HS-27A (cell line): ENCODE data around the gene ZC3H7B.
A peak's percentile ranks its signal among the peaks of the same experiment; 100 is the strongest.
"Not testable (repeated sequence)": the region's sequence is repeated elsewhere in the genome, so short reads cannot be mapped to it uniquely, and the experiment has no call there.

Source experiments
- DNase-seq: peaks from one replicate; pipeline ENCODE4 v3.0.0-alpha.2; 2012; ENCODE audit warnings: low read depth, missing footprints

ZC3H7B gene, protein sequence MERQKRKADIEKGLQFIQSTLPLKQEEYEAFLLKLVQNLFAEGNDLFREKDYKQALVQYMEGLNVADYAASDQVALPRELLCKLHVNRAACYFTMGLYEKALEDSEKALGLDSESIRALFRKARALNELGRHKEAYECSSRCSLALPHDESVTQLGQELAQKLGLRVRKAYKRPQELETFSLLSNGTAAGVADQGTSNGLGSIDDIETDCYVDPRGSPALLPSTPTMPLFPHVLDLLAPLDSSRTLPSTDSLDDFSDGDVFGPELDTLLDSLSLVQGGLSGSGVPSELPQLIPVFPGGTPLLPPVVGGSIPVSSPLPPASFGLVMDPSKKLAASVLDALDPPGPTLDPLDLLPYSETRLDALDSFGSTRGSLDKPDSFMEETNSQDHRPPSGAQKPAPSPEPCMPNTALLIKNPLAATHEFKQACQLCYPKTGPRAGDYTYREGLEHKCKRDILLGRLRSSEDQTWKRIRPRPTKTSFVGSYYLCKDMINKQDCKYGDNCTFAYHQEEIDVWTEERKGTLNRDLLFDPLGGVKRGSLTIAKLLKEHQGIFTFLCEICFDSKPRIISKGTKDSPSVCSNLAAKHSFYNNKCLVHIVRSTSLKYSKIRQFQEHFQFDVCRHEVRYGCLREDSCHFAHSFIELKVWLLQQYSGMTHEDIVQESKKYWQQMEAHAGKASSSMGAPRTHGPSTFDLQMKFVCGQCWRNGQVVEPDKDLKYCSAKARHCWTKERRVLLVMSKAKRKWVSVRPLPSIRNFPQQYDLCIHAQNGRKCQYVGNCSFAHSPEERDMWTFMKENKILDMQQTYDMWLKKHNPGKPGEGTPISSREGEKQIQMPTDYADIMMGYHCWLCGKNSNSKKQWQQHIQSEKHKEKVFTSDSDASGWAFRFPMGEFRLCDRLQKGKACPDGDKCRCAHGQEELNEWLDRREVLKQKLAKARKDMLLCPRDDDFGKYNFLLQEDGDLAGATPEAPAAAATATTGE

DNA sequence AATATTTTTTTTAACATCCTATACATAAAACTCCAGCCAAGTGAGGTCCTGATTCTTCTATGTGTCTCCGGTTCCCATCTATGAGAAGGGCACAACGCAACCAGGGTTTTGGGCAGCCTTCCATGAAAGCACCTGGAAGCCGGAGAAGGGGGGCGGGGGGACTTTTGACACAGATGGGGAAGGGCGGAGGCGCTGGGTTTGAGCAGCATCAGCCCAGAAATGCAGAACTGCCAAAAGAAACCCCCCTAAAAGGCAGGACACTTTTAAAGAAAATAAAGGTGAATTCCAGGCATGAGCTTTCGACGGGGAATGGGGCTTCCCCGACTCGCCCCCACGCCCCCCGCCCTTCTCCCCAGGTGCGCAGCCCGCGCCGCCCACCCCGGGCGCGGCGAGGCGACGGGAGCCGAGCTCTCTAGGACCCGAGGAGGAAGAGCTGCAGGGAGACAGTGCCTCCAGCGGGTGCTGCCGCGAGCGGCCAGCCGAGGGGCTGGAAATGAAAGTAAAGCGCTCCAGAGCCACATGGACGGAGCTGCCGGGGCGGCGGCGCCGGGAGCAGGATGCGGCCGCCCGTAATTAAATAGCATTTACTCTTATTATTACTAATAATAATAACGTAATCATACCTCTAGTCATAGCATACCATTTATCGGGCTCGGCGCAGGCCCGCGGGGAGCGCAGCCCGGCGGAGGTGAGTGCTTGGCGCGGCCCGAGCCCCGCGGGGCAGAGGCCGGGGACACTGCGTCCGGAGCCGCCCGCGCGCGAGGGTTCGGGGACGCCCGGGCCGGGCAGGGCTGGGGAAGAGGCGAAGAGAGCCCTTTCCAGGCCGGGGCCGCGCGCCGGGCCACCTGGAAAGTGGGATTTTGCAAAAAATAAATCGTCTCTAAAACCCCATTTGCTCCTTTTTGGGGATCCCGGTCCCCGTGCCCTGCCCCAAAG, at the start of gene ZC3H7B:
ZC3H7B (plus strand) TSS at position 441 of the 936 bp plus-strand sequence. CDS start 19,136 bp downstream, outside the sequence.
- peak; percentile 48 for DNase-seq

DNA sequence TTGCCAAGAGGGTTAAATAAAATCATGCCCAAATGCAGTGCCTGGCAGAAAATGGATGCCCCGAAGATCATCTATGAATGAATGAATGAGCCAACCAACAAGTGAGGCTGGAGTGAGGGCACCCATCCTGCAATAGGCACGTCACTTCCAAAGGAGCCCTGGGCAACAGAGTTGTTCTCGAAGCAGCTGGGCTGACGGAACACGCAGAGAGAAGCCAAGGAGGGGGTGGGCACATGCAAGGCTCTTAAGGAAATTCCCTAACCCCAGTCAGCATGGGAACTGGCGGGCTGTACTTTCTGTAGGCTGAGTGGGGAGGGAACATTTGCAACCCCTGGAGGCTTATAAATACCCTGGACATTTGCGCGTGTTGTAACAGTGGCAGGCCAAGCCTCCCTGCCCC, 49.0 kb upstream of the ZC3H7B start:
- DNase-seq: no peak

DNA sequence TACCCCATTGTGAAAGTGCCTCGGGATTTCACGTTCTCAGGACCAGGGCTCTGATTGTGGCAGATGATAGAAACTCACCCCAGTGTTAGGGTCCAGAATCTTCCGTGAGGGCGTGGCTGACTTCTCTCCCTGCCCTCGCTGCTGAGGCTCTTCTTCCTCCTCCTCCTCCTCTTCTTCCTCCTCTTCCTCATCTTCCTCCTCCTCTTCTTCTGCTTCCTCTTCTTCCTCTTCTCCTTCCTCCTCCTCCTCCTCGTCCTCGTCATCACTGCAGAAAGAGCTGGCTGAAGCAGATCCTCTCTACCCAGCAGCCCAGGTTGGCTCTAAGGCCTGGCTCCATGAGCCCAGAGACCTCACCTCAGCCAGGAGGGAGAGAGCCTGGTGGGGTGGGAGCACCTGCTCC, 47.1 kb upstream of the ZC3H7B start:
- DNase-seq: no peak

DNA sequence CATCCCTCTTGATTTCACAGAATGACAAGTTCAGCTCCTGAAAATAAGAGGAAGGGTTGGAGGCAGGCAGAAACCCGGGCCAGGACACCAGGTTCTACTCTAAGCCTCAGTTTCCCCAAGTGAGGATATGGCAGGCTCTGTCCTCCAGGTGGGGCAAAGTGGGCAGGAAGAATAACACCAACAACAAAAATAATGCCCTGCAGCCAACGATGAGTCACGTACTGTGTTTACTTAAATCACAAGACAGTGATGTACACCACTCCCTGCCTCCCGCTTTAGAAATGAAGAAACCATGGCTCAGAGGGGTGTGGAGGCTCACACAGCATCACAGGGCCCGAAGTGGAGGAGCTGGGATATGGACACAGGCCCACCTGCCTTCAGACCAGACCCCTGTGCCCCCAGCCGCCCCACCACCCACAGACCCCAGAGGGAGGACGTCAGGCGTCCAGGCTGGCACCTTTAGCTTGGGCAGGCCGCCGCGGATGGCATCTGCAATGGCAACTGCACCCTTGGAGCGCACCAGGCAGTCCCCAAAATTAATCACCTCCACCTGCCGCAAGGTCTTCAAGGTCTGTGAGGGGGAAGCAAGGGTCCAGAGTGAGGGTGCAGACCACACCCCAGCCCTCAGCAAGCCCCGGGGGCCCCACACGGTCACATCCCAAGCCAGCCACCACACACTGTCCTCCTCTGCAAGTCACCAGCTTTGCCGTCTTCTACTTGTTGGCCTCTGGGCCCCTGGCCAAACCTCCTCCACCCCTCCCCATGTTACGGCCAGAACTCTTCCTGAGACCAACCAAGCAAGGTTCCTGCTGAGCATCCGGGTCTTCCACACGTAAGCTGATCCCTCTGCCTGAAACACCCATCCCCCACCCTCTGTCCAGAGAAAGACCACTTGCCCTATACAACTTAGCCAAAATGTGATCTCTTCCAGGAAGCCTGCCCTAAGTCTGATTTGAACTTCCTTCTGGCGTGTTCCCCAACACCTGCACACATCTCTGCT, 44.8 kb upstream of the ZC3H7B start:
- DNase-seq: no peak

DNA sequence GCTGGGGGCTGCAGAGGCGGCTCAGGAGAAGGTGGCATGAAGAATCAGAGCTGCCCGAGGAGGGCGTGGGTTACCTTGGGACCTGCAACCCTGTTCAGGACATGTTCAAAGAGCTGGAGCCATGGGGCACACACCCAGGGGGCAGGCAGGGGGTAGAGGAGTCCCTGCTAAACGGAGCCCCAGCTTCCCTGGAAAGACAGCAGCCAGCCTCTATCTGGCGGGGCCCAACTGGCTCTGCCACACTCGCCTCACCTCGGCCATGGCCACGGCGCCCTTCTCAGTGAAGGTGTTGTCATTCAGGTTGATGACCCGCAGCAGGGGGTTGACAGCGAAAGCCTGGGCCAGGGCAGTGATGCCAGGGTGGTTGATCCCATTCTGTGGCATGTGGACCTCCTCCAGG, 43.6 kb upstream of the ZC3H7B start:
- DNase-seq: no peak

DNA sequence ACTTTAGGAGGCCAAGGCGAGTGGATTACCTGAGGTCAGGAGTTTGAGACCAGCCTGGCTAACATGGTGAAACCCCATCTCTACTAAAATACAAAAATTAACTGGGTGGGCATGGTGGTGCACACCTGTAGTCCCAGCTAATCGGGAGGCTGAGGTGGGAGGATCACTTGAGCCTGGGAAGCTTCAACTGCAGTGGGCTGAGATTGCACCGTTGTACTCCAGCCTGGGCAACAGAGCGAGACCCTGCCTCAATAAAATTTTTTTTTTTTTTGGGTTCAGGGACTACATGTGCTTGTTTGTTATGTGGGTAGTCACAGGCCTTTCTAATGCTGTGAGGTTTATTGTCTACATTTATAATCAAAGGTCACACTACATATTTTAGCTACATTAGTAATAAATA, 41.6 kb upstream of the ZC3H7B start:
- not testable (repeated sequence) for DNase-seq

DNA sequence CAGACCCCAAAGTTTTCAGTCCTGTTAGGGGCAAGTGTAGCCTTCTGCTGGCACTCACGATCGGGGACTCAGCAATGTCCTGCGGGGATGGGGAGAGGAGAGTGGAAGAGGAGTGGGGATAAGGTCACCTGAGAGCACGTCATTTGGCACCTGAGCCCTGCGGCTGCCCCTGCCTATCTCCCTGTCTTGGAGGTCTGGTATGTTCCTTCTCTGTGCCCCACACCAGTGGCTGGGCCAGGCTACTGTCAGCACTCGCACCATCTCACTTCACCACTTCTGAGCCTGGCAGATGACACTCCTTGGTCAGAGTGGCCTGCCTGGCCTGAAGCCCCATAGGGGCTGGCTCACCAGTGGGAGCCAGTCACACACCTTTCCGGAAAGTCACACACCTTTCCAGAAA, 40.5 kb upstream of the ZC3H7B start:
- DNase-seq: no peak

DNA sequence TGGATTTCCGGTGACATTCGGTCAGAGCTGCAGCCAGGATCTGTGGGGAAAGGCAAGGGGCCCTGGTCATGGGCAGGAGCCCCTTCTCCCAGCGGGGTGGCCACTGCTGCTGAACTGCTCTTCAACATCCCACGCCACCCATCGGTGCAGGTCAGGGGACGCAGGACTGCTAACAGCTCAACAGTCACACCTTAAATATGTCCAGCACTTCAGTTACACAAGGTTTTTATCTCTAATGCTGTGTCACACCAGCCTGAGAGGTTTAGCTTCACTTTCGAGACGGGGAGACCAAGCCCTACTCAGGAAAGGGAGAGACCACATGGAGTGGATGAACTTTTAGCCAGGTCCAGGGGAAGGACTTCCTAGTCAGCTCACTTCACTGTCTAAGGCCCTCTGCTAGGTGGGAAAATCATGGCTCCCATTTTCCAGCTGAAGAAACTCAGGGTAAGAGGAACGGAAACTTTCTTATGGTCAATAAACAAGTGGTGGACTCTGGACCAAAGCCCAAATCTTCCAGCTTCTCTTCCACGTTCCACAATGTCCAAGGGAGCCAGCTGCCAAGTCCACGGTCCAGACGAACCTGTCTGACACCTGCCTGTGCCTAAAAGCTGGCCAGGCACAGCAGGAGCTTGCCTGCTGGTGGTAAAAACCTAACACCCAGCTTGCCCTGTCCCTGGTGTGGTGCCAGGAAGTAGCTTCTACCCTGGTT, 39.6 kb upstream of the ZC3H7B start:
- DNase-seq: no peak

DNA sequence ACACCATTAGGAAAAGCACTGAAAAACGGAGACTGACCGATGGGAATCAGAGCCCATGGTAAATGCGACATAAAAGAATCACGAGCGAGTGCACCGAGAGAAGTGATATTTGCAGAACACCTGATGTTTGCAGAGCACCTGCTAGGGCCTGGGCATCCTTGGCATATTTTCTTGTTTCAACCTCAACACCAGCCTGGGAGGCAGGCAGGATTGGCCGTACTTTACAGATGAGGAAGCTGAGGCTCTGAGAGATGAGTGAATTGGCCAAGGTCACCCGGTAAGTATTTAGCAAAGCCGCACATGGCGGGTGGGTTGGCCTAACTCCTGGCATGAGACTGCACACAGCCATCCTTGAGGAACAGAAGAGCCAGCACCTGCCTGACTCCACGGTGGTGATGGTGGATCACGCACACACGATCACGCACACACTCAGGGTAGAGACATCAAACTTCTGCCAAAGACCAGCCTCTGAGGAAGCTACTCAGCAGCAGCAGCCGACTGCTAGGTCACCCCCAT, 39.0 kb upstream of the ZC3H7B start:
- no peak for DNase-seq

DNA sequence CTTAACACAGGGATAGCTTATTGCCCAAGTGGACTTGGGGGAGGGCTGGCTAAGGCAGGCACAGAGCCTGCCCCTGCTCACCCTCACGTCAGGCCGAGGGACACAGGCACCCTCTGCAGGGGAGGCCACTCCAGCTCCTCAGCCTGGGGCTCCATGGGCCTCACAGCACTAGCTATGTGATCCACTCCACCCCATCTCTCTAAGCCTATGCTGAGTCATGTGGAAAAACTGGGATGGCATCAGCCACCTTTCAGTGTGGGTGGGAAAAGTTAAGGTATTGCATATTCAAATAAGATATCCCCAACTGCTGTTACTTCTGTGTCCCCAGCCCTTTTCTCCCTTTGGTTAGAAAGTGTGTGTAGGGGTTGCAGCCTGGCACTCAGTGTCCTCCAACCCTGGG, 37.6 kb upstream of the ZC3H7B start:
- DNase-seq: no peak

DNA sequence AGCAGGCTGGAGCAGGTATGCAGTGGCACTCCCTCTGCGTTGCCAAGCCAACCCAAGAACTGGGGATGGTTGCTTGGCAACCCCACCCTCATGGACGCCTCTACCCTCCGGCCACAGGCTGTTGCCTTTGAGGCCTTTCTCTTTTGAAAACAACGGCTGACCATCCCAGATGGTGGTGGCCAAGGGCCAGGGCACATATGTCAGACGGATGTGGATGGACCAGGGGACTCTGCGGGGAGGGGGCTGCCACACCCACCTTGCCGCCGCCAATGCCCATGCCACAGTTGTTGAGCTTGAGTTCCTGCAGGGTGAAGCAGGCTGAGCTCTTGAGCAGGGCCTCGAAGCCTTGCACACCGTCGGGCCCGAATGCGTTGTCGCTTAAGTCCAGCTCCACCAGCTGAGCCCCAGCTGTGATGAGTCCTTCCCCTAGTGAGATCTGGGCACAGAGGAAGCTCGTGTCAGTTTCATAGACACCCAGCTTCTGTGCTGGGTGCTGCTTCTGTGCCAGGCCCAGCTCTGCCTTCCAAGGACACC, 36.9 kb upstream of the ZC3H7B start:
- no peak for DNase-seq

DNA sequence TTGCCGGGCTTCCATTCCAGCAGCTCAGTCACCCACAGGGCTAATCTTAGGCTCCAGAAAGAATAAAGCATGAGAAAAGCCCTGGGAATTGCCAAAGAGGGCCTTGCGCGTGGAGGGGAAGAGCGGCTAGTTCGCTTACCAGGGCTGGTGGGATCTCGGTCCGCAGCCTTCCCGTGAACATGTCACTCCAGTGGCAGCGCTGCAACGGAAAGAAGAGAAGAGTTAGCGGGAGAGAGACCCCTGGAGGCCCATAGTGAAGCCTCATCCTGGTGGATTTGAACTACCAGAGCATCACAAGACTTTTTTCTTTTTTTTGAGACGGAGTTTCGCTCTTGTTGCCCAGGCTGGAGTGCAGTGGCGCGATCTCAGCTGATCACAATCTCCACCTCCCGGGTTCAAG, 33.4 kb upstream of the ZC3H7B start:
- DNase-seq: no peak

DNA sequence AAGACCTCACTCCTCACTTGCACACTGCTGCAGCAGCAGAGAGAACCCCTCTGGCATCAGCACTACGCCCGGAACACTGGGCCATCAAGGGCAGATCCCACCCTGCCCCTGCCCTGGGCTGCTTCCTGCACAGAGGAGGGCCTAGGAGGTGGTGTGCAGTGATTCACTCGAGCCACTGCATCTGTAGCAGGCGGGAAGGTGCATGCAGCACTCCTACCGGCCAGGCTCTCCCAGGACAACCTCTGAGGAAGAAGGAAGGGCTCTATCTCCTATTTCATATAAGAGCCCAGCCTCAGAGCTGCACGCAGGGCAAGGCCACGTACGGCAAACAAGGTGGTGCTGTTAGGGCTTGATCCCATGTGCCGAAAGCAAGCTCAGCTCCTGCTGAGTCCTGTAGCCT, 29.5 kb upstream of the ZC3H7B start:
- DNase-seq: no peak

DNA sequence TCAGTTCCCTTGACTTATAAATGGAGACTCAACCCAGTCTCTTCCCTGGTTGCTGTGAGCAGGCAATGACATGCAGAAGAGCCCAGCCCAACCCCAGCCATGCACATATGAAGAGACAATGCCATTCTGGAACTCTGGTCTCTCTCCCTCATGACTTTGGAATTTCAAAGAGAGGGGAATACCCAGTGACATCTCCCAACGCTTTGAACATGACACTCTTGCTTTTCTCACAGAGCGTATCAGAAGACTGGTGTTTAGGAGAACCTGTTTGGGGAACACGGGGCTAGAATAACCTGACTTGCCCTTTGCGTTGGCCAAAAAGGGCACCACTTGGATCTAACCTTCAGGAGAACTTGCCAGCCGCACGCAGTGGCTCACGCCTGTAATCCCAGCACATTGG, 28.2 kb upstream of the ZC3H7B start:
- no peak for DNase-seq

DNA sequence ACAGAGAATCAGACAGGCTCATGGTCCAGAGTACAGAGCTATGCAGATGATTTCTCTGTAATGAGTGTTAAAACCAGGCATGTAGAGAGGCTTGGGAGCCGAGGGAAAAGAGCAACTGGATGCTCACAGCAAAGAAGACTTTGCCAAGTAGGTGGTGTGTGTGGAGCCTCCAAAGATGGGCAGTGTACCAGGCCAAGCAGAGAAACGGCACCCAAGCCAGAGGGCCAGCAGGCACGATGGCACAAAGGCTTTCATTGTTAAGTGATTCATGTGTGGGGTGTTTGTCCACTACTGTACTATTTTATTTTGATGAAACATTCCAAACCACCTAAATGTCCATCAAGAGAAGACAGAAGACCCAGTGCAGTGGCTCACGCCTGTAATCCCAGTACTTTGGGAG, 26.5 kb upstream of the ZC3H7B start:
- DNase-seq: no peak

DNA sequence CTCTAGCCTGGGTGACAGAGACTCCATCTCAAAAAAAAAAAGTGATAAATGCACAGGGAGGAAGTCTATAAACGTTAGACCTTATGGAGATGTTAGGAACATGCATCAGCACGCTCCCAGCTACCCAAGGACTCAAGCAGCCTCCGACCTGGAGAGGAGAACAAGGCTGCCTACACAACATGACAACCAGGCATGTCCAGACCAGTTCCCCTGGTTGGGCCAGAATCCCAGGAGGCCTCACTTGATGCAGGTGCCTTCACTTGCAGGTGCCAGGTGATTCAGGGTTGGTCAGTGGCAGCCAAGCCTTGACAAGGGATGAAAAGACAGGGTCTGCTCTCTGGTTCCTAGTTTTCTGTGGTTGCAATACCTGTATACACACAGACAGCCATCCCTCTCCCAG, 21.3 kb upstream of the ZC3H7B start:
- DNase-seq: no peak

DNA sequence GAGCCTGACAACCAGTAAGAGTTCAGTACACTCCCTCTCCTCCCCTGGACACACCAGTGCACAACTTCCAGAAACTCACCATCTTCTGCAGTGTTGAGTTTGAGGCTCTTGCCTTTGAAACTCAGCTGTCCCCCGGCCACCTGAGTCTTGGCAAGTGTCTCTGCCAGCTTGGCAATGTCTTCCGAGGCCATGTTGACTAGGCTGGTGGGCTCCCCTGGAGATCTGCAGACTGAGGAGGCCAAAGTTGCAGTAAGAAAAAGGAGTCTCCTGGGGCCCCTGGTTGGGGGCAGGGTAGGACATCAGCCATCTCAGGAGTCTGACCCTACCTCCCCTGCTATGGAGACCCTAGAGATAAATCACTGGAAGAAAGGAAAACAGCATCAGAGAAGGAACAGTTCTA, 20.5 kb upstream of the ZC3H7B start:
- no peak for DNase-seq

DNA sequence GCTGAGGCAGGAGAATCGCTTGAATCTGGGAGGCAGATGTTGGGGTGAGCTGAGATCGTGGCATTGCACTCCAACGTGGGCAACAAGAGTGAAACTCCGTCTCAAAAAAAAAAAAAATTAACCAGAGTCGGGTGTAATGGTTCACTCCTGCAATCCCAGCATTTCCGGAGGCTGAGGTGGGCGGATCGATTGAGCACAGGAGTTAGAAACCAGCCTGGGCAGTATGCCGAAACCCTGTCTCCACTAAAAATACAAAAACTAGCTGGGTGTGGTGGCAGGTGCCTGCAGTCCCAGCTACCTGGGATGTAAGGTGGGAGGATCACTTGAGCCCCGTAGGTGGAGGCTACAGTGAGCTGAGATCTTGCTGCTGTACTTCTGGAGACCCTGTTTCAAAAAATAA, 16.9 kb upstream of the ZC3H7B start:
- DNase-seq: no peak

DNA sequence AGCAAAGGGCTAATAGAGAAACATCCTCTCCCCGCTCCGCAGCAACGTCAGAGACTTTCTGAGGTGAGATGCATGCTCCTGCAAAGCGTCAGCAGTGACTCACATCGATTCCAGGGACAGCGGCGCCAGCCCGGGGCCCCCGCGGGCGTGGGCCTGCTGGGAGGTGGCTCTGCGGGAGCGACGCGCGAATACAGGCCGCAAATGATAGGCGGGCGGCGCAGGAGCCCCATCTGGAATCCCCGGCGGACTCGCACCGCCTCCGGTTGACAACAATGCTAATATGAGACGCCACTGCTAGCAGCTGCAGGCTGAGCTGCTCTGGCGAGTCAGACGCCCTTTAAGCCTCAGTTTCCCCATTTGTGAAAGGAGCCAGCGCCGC, 15.9 kb upstream of the ZC3H7B start:
- peak; percentile 66 for DNase-seq
